KMS-11 (cell line): ENCODE data around the gene PEX19.

Experiments used
- H2AFZ ChIP-seq: fragments of 200-600 bp; sonication (generic); 2 replicates; pipeline ENCODE4 v1.6.1; 2016; ENCODE audit warnings: antibody characterized with exemption, mixed run types, low read depth
- H3K27ac ChIP-seq: fragments of 200-600 bp; sonication (generic); 2 replicates; pipeline ENCODE4 v1.6.1; 2016; ENCODE audit warnings: mild to moderate bottlenecking, mixed run types
- H3K27me3 ChIP-seq: fragments of 200-600 bp; sonication (generic); 2 replicates; pipeline ENCODE4 v1.6.1; 2017; ENCODE audit warnings: mild to moderate bottlenecking, low read depth, mixed run types, moderate library complexity; ENCODE audit not compliant: insufficient read depth
- H3K36me3 ChIP-seq: fragments of 200-600 bp; sonication (generic); 2 replicates; pipeline ENCODE4 v1.6.1; 2017; ENCODE audit warnings: mild to moderate bottlenecking, mixed run types; ENCODE audit not compliant: insufficient read depth
- H3K4me1 ChIP-seq: fragments of 200-600 bp; sonication (generic); 2 replicates; pipeline ENCODE4 v1.6.1; 2016; ENCODE audit warnings: mild to moderate bottlenecking, low read depth, mixed run types; ENCODE audit not compliant: poor library complexity, severe bottlenecking
- H3K4me2 ChIP-seq: fragments of 200-600 bp; sonication (generic); 2 replicates; pipeline ENCODE4 v1.7.0; 2016; ENCODE audit warnings: mild to moderate bottlenecking, mixed run types
- H3K4me3 ChIP-seq: fragments of 200-600 bp; sonication (generic); IDR thresholded peaks from 2 replicates; pipeline ENCODE4 v1.6.1; 2017; ENCODE audit warnings: low read depth, low read length, mixed read lengths; ENCODE audit not compliant: insufficient read depth
- H3K79me2 ChIP-seq: fragments of 200-600 bp; sonication (generic); 2 replicates; pipeline ENCODE4 v1.6.1; 2016; ENCODE audit warnings: low read depth, mixed run types; ENCODE audit not compliant: insufficient read depth
- H3K9ac ChIP-seq: fragments of 200-600 bp; sonication (generic); 2 replicates; pipeline ENCODE4 v1.6.1; 2016; ENCODE audit warnings: mild to moderate bottlenecking, mixed run types
- H4K20me1 ChIP-seq: fragments of 200-600 bp; sonication (generic); 2 replicates; pipeline ENCODE4 v1.6.1; 2016; ENCODE audit warnings: mild to moderate bottlenecking, mixed run types; ENCODE audit not compliant: insufficient read depth
- TF ChIP-seq, protein P1 (sequence below): fragments of 200-600 bp; sonication (generic); conservative IDR thresholded peaks from 2 replicates; pipeline ENCODE4 v1.6.1; 2017; ENCODE audit warnings: low read depth, mild to moderate bottlenecking, antibody characterized with exemption, low read length, moderate library complexity, mixed read lengths

The PEX19 gene

DNA sequence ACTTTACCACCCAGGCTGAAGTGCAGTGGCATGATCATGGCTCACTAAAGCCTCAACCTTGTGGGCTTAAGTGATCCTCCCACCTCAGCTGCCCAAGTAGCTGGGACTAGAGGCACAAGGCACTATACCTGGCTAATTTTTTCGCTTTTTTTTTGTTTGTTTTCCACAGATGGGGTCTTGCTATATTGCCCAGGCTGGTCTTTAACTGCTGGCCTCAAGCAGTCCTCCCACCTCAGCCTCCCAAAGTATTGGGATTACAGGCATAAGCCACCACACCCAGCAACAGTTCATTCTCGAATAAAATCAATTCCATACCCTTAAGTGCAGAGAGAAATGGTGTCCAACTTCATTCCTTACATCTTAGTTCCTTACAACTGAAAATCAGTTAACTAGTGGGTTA lies 47.4 kb downstream of the PEX19 start:
- H3K4me3 ChIP-seq, result no peak overlapping the region
- TF ChIP-seq, protein P1, sequence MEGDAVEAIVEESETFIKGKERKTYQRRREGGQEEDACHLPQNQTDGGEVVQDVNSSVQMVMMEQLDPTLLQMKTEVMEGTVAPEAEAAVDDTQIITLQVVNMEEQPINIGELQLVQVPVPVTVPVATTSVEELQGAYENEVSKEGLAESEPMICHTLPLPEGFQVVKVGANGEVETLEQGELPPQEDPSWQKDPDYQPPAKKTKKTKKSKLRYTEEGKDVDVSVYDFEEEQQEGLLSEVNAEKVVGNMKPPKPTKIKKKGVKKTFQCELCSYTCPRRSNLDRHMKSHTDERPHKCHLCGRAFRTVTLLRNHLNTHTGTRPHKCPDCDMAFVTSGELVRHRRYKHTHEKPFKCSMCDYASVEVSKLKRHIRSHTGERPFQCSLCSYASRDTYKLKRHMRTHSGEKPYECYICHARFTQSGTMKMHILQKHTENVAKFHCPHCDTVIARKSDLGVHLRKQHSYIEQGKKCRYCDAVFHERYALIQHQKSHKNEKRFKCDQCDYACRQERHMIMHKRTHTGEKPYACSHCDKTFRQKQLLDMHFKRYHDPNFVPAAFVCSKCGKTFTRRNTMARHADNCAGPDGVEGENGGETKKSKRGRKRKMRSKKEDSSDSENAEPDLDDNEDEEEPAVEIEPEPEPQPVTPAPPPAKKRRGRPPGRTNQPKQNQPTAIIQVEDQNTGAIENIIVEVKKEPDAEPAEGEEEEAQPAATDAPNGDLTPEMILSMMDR, result no peak
- H3K36me3 ChIP-seq, result peaks cover 25% of the 10 kb centered on the region; the same call in 1 of the 2 replicates
- H3K79me2 ChIP-seq, result no peaks in the 10 kb centered on the region
- H4K20me1 ChIP-seq, result no peaks in the 10 kb centered on the region
- peak overlapping the region; percentile 35; the same call in 1 of the 2 replicates for H3K4me2 ChIP-seq
- H3K27ac ChIP-seq, result peak overlapping the region; percentile 36; the same call in 1 of the 2 replicates
- no peaks in the 10 kb centered on the region for H3K27me3 ChIP-seq
- H2AFZ ChIP-seq, result no peak overlapping the region
- no peak overlapping the region for H3K9ac ChIP-seq
- peaks cover 35% of the 10 kb centered on the region for H3K4me1 ChIP-seq

DNA sequence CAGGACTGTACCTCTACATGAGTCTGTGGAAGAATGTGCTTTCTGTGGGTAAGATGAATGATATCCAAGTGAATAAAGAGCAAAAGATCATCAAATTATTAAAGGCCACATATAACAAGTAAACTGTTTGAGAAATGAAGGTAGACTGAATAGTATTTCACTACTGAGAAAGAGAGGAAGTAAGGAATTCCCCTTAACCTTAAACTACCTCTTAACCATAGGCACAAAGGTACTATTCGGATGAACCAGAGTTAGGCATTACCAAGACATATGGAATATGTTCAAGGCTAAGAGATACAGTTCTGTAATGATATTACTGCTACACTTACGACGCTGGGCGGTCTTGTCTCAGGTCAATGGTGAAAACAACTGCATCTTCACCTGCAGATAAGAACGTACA lies 48.1 kb downstream of the PEX19 start:
- H3K27ac ChIP-seq, result no peak overlapping the region
- H2AFZ ChIP-seq, result no peak overlapping the region
- peaks cover 35% of the 10 kb centered on the region for H3K4me1 ChIP-seq
- peaks cover 25% of the 10 kb centered on the region; the same call in 1 of the 2 replicates for H3K36me3 ChIP-seq
- TF ChIP-seq, protein P1, result no peak
- no peaks in the 10 kb centered on the region for H3K27me3 ChIP-seq
- H4K20me1 ChIP-seq, result no peaks in the 10 kb centered on the region
- peak overlapping the region; percentile 0; the same call in 1 of the 2 replicates for H3K4me2 ChIP-seq
- no peak overlapping the region for H3K4me3 ChIP-seq
- no peaks in the 10 kb centered on the region for H3K79me2 ChIP-seq
- H3K9ac ChIP-seq, result no peak overlapping the region

DNA sequence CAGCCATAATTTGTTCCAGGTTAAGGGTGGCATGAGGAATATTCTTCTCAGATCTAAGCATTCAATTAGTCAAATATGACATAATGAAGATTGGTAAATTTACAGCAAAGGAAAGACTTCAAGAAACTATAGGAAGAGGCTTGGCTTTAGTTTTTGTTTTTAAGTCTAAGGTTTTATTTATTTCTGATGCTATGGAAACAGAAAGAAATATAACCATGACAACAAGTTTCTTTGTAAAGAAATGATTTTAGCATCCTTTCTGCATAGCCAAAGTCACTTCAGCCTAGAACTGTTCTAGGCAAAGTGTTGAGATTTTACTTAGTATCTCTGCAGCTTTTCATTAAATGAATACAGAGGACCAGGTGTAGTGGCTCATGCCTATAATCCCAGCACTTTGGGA lies 52.0 kb downstream of the PEX19 start:
- no peaks in the 10 kb centered on the region for H3K27me3 ChIP-seq
- H3K9ac ChIP-seq, result no peak overlapping the region
- H3K79me2 ChIP-seq, result no peaks in the 10 kb centered on the region
- H3K4me3 ChIP-seq, result no peak overlapping the region
- no peaks in the 10 kb centered on the region for H4K20me1 ChIP-seq
- H2AFZ ChIP-seq, result no peak overlapping the region
- no peak overlapping the region for H3K4me2 ChIP-seq
- peaks cover 17% of the 10 kb centered on the region for H3K4me1 ChIP-seq
- H3K27ac ChIP-seq, result no peak overlapping the region
- H3K36me3 ChIP-seq, result peaks cover 37% of the 10 kb centered on the region; the same call in 1 of the 2 replicates
- TF ChIP-seq, protein P1, result no peak

DNA sequence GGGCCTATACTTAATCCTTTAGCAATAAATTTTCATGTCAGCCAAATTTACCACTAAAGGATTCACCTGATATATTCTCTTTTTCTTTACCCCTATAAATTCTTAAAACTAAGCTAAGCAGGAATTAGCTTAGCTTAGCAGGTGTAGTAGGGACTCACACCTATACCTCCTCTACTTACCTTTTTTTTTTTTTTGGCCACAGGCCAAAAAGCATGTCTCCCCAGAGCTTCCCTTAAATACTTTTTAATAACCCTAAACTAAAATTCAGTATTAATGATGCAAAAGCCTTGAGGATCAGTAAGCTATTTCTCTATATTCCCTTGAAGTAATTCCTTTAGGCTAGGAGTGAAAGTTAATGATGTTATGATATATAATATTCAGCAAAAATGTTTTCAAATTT lies 56.5 kb downstream of the PEX19 start:
- H3K36me3 ChIP-seq, result peaks cover 27% of the 10 kb centered on the region; the same call in 1 of the 2 replicates
- H3K4me2 ChIP-seq, result no peak overlapping the region
- no peaks in the 10 kb centered on the region for H3K79me2 ChIP-seq
- peaks cover 9% of the 10 kb centered on the region for H3K4me1 ChIP-seq
- H3K4me3 ChIP-seq, result no peak overlapping the region
- H3K27me3 ChIP-seq, result no peaks in the 10 kb centered on the region
- H4K20me1 ChIP-seq, result no peaks in the 10 kb centered on the region
- no peak overlapping the region for H2AFZ ChIP-seq
- H3K9ac ChIP-seq, result no peak overlapping the region
- TF ChIP-seq, protein P1, result no peak
- H3K27ac ChIP-seq, result no peak overlapping the region
